MCF 10A (cell line): Measurements from ENCODE around the gene ZGPAT. TPM values are rescaled to one million over a fixed set of nuclear protein-coding genes. Genes with fewer than 3 reads are reported as not detected.

ENCODE experiments used
- BruUV-seq: library from RNA; stranded (reverse); fragments of 400-500 nt; replicated peaks from 2 replicates; lab custom pipeline; 2021; lab: Mats Ljungman, UMichigan
- CTCF ChIA-PET: fragments of 300-600 bp; sonication (Branson Sonifier 250); formaldehyde crosslinking; extraction: SDS; loops from one replicate; lab custom pipeline; 2021; ENCODE audit warnings: antibody characterized with exemption, inconsistent platforms; lab: Yijun Ruan, JAX
- POLR2A ChIA-PET: fragments of 300-600, 350-650 bp; sonication (Branson Sonifier 250); formaldehyde crosslinking; extraction: SDS; loops from one replicate; lab custom pipeline; 2020; ENCODE audit warnings: antibody characterized with exemption, inconsistent platforms; lab: Yijun Ruan, JAX
- DNase-seq: peaks from one replicate; pipeline ENCODE4 v3.0.0-alpha.2; 2018; ENCODE audit not compliant: unreplicated experiment
- H3K27ac Mint-ChIP-seq: one replicate; pipeline ENCODE4 v1.8.0; 2022; ENCODE audit warnings: mild to moderate bottlenecking, low read depth, mixed read lengths; ENCODE audit not compliant: unreplicated experiment
- H3K27me3 Mint-ChIP-seq: one replicate; pipeline ENCODE4 v1.8.0; 2022; ENCODE audit warnings: mixed read lengths; ENCODE audit not compliant: insufficient read depth, unreplicated experiment
- H3K36me3 Mint-ChIP-seq: one replicate; pipeline ENCODE4 v1.8.0; 2022; ENCODE audit warnings: mild to moderate bottlenecking, moderate library complexity, mixed read lengths; ENCODE audit not compliant: insufficient read depth, unreplicated experiment
- H3K4me1 Mint-ChIP-seq: one replicate; pipeline ENCODE4 v1.8.0; 2022; ENCODE audit warnings: mixed read lengths; ENCODE audit not compliant: insufficient read depth, unreplicated experiment
- H3K4me3 Mint-ChIP-seq: one replicate; pipeline ENCODE4 v1.8.0; 2022; ENCODE audit warnings: mild to moderate bottlenecking, moderate library complexity, mixed read lengths; ENCODE audit not compliant: unreplicated experiment
- H3K9me3 Mint-ChIP-seq: one replicate; pipeline ENCODE4 v1.8.0; 2022; ENCODE audit warnings: mixed read lengths; ENCODE audit not compliant: unreplicated experiment
- CTCF ChIP-seq: fragments of 200-600 bp; IDR thresholded peaks from one replicate; pipeline ENCODE4 v1.8.0; 2022; ENCODE audit warnings: antibody characterized with exemption, mild to moderate bottlenecking; ENCODE audit not compliant: unreplicated experiment
- intact Hi-C: fragments of 100-400 bp; cut with micrococcal nuclease; formaldehyde crosslinking; loops from 2 replicates; pipeline ENCODE4 v1.14.1; 2022
- total RNA-seq: library from RNA; stranded (reverse); gene quantifications from 2 replicates; pipeline ENCODE4 v1.2.3, GENCODE V29; 2022

ZGPAT gene
- total RNA-seq, 1 experiment from 2014 or later = 19.5 TPM

- Mint-ChIP-seq H3K9me3 (no peaks in the 10 kb centered on the region), H3K27me3 (no peaks in the 10 kb centered on the region), H3K27ac (no peak overlapping the region), H3K4me1 (no peaks in the 10 kb centered on the region), H3K36me3 (peaks cover 27% of the 10 kb centered on the region), H3K4me3 (no peak overlapping the region)
- no TSS peak for BruUV-seq
- no peak for TF ChIP-seq CTCF
- ChIA-PET POLR2A (interaction anchor here (0.7 to 2.1 kb wide), 9 partner anchors 9 to 121 kb away, joined by 3 to 9 read pairs (median 5); partner anchors contain the start of genes ARFRP1 and ZGPAT), CTCF (interaction anchor here (0.8 kb wide), 1 partner anchor 37 kb away, joined by 3 read pairs; the partner anchor contains the start of genes ARFRP1 and ZGPAT)
- intact Hi-C loops = no loop called here
- DNase-seq = no peak
Observed at GRCh38 chr20:63744574-63745423, 37.0 kb downstream of the ZGPAT start.

GRCh38 chr20:63745424-63745805 lies 37.6 kb downstream of the ZGPAT start:
- peaks cover 27% of the 10 kb centered on the region for H3K36me3 Mint-ChIP-seq
- H3K27me3 Mint-ChIP-seq = no peaks in the 10 kb centered on the region
- no peak overlapping the region for H3K4me3 Mint-ChIP-seq
- H3K9me3 Mint-ChIP-seq = no peaks in the 10 kb centered on the region
- TF ChIP-seq CTCF = no peak
- intact Hi-C loops = no loop called here
- H3K27ac Mint-ChIP-seq = no peak overlapping the region
- H3K4me1 Mint-ChIP-seq = no peaks in the 10 kb centered on the region
- BruUV-seq = no TSS peak
- DNase-seq = no peak
- ChIA-PET POLR2A (interaction anchor here (0.7 to 2.1 kb wide), 7 partner anchors 8 to 120 kb away, joined by 3 to 9 read pairs (median 3); no protein-coding TSS in a partner anchor), CTCF (no interaction called here)

GRCh38 chr20:63745961-63746731 lies 38.3 kb downstream of the ZGPAT start:
- H3K27ac Mint-ChIP-seq = no peak overlapping the region

More at GRCh38 chr20:63745961-63746731, 38.3 kb downstream of the ZGPAT start:
- no peak for DNase-seq
- TF ChIP-seq CTCF = no peak
- ChIA-PET POLR2A (interaction anchor here (0.7 to 2.1 kb wide), 4 partner anchors 8 to 48 kb away, joined by 3 to 9 read pairs (median 6); no protein-coding TSS in a partner anchor), CTCF (no interaction called here)
- intact Hi-C loops = no loop called here
- H3K4me3 Mint-ChIP-seq = no peak overlapping the region
- no peaks in the 10 kb centered on the region for H3K27me3 Mint-ChIP-seq
- peaks cover 27% of the 10 kb centered on the region for H3K36me3 Mint-ChIP-seq
- H3K9me3 Mint-ChIP-seq = no peaks in the 10 kb centered on the region
- H3K4me1 Mint-ChIP-seq = no peaks in the 10 kb centered on the region
- no TSS peak for BruUV-seq
